ENCODE results near the gene SUCLG2. TPM values are rescaled to one million over a fixed set of nuclear protein-coding genes. Genes with fewer than 3 reads are reported as not detected.

The SUCLG2 gene
- total and polyA plus RNA-seq, 2 of the 4 experiments (the other 2 are of a cell fraction), result 26.8 to 34.6 TPM

GRCh38 chr3:67624687-67625086, 29.7 kb downstream of the SUCLG2 start:
- DNase-seq (no peak), ATAC-seq (ENCODE audit: low read depth) (no peak)
- TF ChIP-seq SMC3 (IDR thresholded peaks at IDR 0.05; ENCODE audit: low read depth, low read length) (no peak), CEBPB (IDR thresholded peaks at IDR 0.05; ENCODE audit: low read depth, low read length) (no peak), BHLHE40 (IDR thresholded peaks at IDR 0.05; ENCODE audit: low read depth, low read length) (no peak), RCOR1 (IDR thresholded peaks at IDR 0.05; ENCODE audit: insufficient replicate concordance, low read length) (no peak), FOS (IDR thresholded peaks at IDR 0.05; ENCODE audit: low read depth, low read length) (no peak), ELK1 (IDR thresholded peaks at IDR 0.05; ENCODE audit: borderline replicate concordance, low read depth, low read length) (no peak), MAZ (IDR thresholded peaks at IDR 0.05; ENCODE audit: borderline replicate concordance, low read depth, low read length) (no peak), CHD1 (IDR thresholded peaks at IDR 0.05; ENCODE audit: low read depth, low read length) (no peak), MXI1 (IDR thresholded peaks at IDR 0.05; ENCODE audit: borderline replicate concordance, low read depth, low read length) (no peak), RFX5 (IDR thresholded peaks at IDR 0.05; ENCODE audit: low read depth, low read length) (no peak), NFE2L2 (IDR thresholded peaks at IDR 0.05; ENCODE audit: low read depth, low read length) (no peak), CTCF (conservative IDR thresholded peaks at IDR 0.05; ENCODE audit: low read depth, low read length) (no peak)
- dilution Hi-C loops (cut with HindIII; ENCODE audit: low sequenced_read_pairs, unreplicated experiment), result no loop called here
- no peak overlapping the region for H2AFZ ChIP-seq (replicated peaks; ENCODE audit: low read length, poor library complexity)
- H2BK5ac ChIP-seq (ENCODE audit: low read depth, low read length, poor library complexity, severe bottlenecking), result no peak overlapping the region
- no peak overlapping the region for H2AK5ac ChIP-seq (ENCODE audit: low read depth, low read length)
- H3K9me1 ChIP-seq (ENCODE audit: insufficient read depth, low read length), result peaks cover 7% of the 10 kb centered on the region; the same call in 1 of the 2 replicates
- H3K4me2 ChIP-seq (ENCODE audit: low read depth, low read length), result no peak overlapping the region
- H3K27me3 ChIP-seq (ENCODE audit: control insufficient read depth, insufficient read depth, low read length), result no peaks in the 10 kb centered on the region
- ChIA-PET POLR2A (ENCODE audit: unreplicated experiment) (no interaction called here), CTCF (interaction anchor here (0.6 kb wide), 1 partner anchor 263 kb away, joined by 8 read pairs; no protein-coding TSS in a partner anchor)
- H3K18ac ChIP-seq (ENCODE audit: low read depth, low read length), result no peak overlapping the region
- no peak overlapping the region for H2AK9ac ChIP-seq (replicated peaks; ENCODE audit: low read depth, low read length, poor library complexity)
- H3K79me1 ChIP-seq (ENCODE audit: low read depth in 1 of 2, low read length in 2 of 2), result peaks cover 38 to 48% of the 10 kb centered on the region in 2 experiments
- H3K4ac ChIP-seq (ENCODE audit: low read depth, low read length), result no peak overlapping the region
- H3K9ac ChIP-seq (ENCODE audit: low read depth, low read length), result no peak overlapping the region
- no peaks in the 10 kb centered on the region for H3K9me3 ChIP-seq (ENCODE audit: control insufficient read depth, insufficient read depth, low read length)
- BruUV-seq (replicated peaks), result no TSS peak
- in situ Hi-C loops (cut with MboI; ENCODE audit: low sequenced_read_pairs), result no loop called here
- H3K27ac ChIP-seq (ENCODE audit: insufficient read depth, low read length), result no peak overlapping the region
- no peak overlapping the region for H3K23ac ChIP-seq (ENCODE audit: low read depth, low read length)
- H3K56ac ChIP-seq (ENCODE audit: extremely low read depth, insufficient read depth, low read length), result no peak overlapping the region
- H2BK20ac ChIP-seq (ENCODE audit: low read depth, low read length), result no peak overlapping the region
- H3K4me3 ChIP-seq (ENCODE audit: insufficient read depth, low read depth, low read length), result no peak overlapping the region
- no peak overlapping the region for H4K8ac ChIP-seq (ENCODE audit: low read depth in 2 of 2, low read length in 2 of 2)
- H4K91ac ChIP-seq (ENCODE audit: insufficient read depth, low read depth, low read length), result no peak overlapping the region
- H4K5ac ChIP-seq (ENCODE audit: low read depth, low read length), result no peak overlapping the region
- no peak overlapping the region for H2BK15ac ChIP-seq (ENCODE audit: low read depth, low read length)
- peaks cover 13% of the 10 kb centered on the region for H4K20me1 ChIP-seq (ENCODE audit: insufficient read depth, low read length)
- H2BK120ac ChIP-seq (ENCODE audit: low read depth, low read length), result no peak overlapping the region
- intact Hi-C loops (cut with micrococcal nuclease), result no loop called here
- no CpG with 5 or more reads among the region's 2 CpGs for WGBS, 2 experiments (ENCODE audit: extremely low coverage in 2 of 2, insufficient read length in 1 of 2)
- no peak overlapping the region for H3K14ac ChIP-seq (replicated peaks; ENCODE audit: low read depth, low read length)
- H3K36me3 ChIP-seq (ENCODE audit: control insufficient read depth, insufficient read depth, low read length), result peaks cover 4% of the 10 kb centered on the region
- no peaks in the 10 kb centered on the region; the same call in 1 of the 2 replicates for H3K4me1 ChIP-seq (ENCODE audit: control insufficient read depth, insufficient read depth, low read length)

Data from IMR-90 (cell line).